ENCODE data around the gene CPAMD8.

DNA sequence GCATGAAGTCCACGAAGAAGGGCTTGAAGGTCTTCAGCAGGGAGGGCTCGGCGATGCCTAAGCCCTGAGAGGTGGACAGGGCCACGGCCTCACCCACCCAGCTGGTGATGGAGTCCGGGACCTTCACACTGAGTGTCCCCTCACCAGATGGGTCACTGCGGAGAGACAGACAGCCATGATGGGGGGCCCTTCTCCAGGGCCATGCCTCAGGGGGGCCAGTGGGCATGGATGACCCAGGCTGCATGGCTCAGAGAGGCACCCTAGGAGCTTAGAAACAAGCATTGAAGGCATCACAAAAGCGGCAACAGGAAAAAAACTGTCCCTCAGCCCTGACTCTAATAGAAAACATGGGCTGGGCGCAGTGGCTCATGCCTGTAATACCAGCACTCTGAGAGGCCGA, 74.6 kb downstream of the CPAMD8 start:
- TF ChIP-seq, protein P1, sequence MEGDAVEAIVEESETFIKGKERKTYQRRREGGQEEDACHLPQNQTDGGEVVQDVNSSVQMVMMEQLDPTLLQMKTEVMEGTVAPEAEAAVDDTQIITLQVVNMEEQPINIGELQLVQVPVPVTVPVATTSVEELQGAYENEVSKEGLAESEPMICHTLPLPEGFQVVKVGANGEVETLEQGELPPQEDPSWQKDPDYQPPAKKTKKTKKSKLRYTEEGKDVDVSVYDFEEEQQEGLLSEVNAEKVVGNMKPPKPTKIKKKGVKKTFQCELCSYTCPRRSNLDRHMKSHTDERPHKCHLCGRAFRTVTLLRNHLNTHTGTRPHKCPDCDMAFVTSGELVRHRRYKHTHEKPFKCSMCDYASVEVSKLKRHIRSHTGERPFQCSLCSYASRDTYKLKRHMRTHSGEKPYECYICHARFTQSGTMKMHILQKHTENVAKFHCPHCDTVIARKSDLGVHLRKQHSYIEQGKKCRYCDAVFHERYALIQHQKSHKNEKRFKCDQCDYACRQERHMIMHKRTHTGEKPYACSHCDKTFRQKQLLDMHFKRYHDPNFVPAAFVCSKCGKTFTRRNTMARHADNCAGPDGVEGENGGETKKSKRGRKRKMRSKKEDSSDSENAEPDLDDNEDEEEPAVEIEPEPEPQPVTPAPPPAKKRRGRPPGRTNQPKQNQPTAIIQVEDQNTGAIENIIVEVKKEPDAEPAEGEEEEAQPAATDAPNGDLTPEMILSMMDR (IDR thresholded peaks at IDR 0.05), result no peak
- TF ChIP-seq EZH2 (IDR thresholded peaks at IDR 0.05; ENCODE audit: borderline replicate concordance, insufficient read depth, low read depth, low read length, poor library complexity, severe bottlenecking), result no peak
